GM18502 (cell line): ENCODE measurements around the gene PRKG1.

ENCODE experiments used
- ATAC-seq: cut with Tn5 transposase; IDR thresholded peaks from one replicate; pipeline ENCODE4 v1.9.1; 2021; ENCODE audit warnings: mild to moderate bottlenecking; ENCODE audit not compliant: unreplicated experiment, poor library complexity

Gene PRKG1

GRCh38 chr10:51766423-51767102, 692.3 kb downstream of the PRKG1 start:
- ATAC-seq = no peak

- no peak for ATAC-seq
These were observed 692.9 kb downstream of the PRKG1 start for GRCh38 chr10:51767103-51767763.

GRCh38 chr10:51768886-51769465, 694.7 kb downstream of the PRKG1 start:
- ATAC-seq = no peak

- no peak for ATAC-seq
These were observed 696.4 kb downstream of the PRKG1 start for GRCh38 chr10:51770709-51771108.

GRCh38 chr10:51772387-51772786, 698.1 kb downstream of the PRKG1 start:
- ATAC-seq = no peak

GRCh38 chr10:51773681-51774080, 699.4 kb downstream of the PRKG1 start:
- no peak for ATAC-seq

- no peak for ATAC-seq
These were observed 709.7 kb downstream of the PRKG1 start for GRCh38 chr10:51783941-51784340.

- no peak for ATAC-seq
These were observed 711.9 kb downstream of the PRKG1 start for GRCh38 chr10:51786016-51786683.

GRCh38 chr10:51786684-51787035, 712.4 kb downstream of the PRKG1 start:
- no peak for ATAC-seq

- no peak for ATAC-seq
These were observed 714.0 kb downstream of the PRKG1 start for GRCh38 chr10:51788273-51788672.

- no peak for ATAC-seq
These were observed 714.8 kb downstream of the PRKG1 start for GRCh38 chr10:51789118-51789517.

GRCh38 chr10:51789903-51790302, 715.6 kb downstream of the PRKG1 start:
- no peak for ATAC-seq

GRCh38 chr10:51792678-51793077, 718.4 kb downstream of the PRKG1 start:
- no peak for ATAC-seq

GRCh38 chr10:51800121-51800520, 725.8 kb downstream of the PRKG1 start:
- ATAC-seq = no peak

- ATAC-seq = no peak
These were observed 726.6 kb downstream of the PRKG1 start for GRCh38 chr10:51800725-51801424.

- no peak for ATAC-seq
These were observed 727.7 kb downstream of the PRKG1 start for GRCh38 chr10:51802030-51802429.

- ATAC-seq = no peak
These were observed 730.6 kb downstream of the PRKG1 start for GRCh38 chr10:51804866-51805265.

- no peak for ATAC-seq
These were observed 732.0 kb downstream of the PRKG1 start for GRCh38 chr10:51806079-51806835.

GRCh38 chr10:51808187-51808586, 733.9 kb downstream of the PRKG1 start:
- ATAC-seq = no peak

- no peak for ATAC-seq
These were observed 741.4 kb downstream of the PRKG1 start for GRCh38 chr10:51815723-51816122.
